ENCODE measurements around the gene ZNF608.

ZNF608 gene, protein sequence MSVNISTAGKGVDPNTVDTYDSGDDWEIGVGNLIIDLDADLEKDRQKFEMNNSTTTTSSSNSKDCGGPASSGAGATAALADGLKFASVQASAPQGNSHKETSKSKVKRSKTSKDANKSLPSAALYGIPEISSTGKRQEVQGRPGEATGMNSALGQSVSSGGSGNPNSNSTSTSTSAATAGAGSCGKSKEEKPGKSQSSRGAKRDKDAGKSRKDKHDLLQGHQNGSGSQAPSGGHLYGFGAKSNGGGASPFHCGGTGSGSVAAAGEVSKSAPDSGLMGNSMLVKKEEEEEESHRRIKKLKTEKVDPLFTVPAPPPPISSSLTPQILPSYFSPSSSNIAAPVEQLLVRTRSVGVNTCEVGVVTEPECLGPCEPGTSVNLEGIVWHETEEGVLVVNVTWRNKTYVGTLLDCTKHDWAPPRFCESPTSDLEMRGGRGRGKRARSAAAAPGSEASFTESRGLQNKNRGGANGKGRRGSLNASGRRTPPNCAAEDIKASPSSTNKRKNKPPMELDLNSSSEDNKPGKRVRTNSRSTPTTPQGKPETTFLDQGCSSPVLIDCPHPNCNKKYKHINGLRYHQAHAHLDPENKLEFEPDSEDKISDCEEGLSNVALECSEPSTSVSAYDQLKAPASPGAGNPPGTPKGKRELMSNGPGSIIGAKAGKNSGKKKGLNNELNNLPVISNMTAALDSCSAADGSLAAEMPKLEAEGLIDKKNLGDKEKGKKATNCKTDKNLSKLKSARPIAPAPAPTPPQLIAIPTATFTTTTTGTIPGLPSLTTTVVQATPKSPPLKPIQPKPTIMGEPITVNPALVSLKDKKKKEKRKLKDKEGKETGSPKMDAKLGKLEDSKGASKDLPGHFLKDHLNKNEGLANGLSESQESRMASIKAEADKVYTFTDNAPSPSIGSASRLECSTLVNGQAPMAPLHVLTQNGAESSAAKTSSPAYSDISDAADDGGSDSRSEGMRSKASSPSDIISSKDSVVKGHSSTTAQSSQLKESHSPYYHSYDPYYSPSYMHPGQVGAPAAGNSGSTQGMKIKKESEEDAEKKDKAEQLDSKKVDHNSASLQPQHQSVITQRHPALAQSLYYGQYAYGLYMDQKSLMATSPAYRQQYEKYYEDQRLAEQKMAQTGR (N-terminal part only)

GRCh38 chr5:124745928-124746915, at the start of gene ZNF608:
Gene ZNF608, minus strand, starts transcription at chr5:124746639. Its CDS starts 1,650 bp downstream, at chr5:124744989.
- H3F3A ChIP-seq (ENCODE audit: insufficient read depth): peaks cover 55% of the 10 kb centered on the region
- peaks cover 55% of the 10 kb centered on the region for H3K79me2 ChIP-seq (ENCODE audit: insufficient read depth, low read length)
- TF ChIP-seq EZH2phosphoT487 (conservative IDR thresholded peaks at IDR 0.05; ENCODE audit: low read length) (no peak), CTCF (IDR thresholded peaks at IDR 0.05; ENCODE audit: insufficient read depth, low read length, poor library complexity, severe bottlenecking) (no peak)
- H4K20me1 ChIP-seq (ENCODE audit: low read depth, low read length): no peaks in the 10 kb centered on the region
- H3K9me2 ChIP-seq (replicated peaks; ENCODE audit: insufficient read depth, low read length): no peaks in the 10 kb centered on the region
- no peaks in the 10 kb centered on the region for H3K9me3 ChIP-seq (ENCODE audit: insufficient read depth, low read length)
- H3K9ac ChIP-seq (ENCODE audit: low read length): peak within 1 kb of the TSS; percentile 89
- peak within 1 kb of the TSS; percentile 98 for H3K27ac ChIP-seq (ENCODE audit: low read depth, low read length)
- no peaks in the 10 kb centered on the region for H3K27me3 ChIP-seq (ENCODE audit: low read length)
- peak within 1 kb of the TSS; percentile 96 for H3K4me2 ChIP-seq (ENCODE audit: low read depth, low read length, poor library complexity, severe bottlenecking)
- H3K4me3 ChIP-seq (ENCODE audit: insufficient read depth, low read length, poor library complexity, severe bottlenecking): peak within 1 kb of the TSS; percentile 88
- H3K36me3 ChIP-seq (ENCODE audit: low read length): no peaks in the 10 kb centered on the region; the same call in 1 of the 2 replicates
- no peak within 1 kb of the TSS for H2AFZ ChIP-seq (ENCODE audit: low read depth, low read length, severe bottlenecking)

DNA sequence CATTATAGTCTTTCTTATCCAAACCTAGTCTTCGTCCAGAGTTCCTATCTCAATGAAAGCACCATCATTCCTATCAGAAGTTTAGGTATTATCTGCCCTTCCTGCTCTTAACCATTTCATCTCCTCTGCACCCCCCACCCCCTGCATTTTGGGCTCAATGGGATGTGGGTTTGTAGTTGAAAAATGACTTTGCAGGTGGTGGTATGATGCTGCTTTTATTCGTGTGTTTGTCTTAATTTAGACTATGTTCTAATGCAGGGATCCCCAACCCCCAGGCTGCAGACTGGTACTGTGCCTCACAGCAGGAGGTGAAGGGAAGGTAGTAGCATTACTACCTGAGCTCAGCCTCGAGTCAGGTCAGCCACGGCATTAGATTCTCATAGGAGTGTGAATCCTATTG, 49.4 kb upstream of the ZNF608 start:
- peaks cover 5% of the 10 kb centered on the region; the same call in 1 of the 2 replicates for H3F3A ChIP-seq (ENCODE audit: insufficient read depth)

More for the DNA sequence above, 49.4 kb upstream of the ZNF608 start:
- Histone ChIP-seq H3K27ac (ENCODE audit: low read depth, low read length) (peak overlapping the region; percentile 58), H3K9me2 (replicated peaks; ENCODE audit: insufficient read depth, low read length) (no peaks in the 10 kb centered on the region), H3K4me2 (ENCODE audit: low read depth, low read length, poor library complexity, severe bottlenecking) (peak overlapping the region; percentile 51), H3K79me2 (ENCODE audit: insufficient read depth, low read length) (no peaks in the 10 kb centered on the region), H3K27me3 (ENCODE audit: low read length) (no peaks in the 10 kb centered on the region), H3K36me3 (ENCODE audit: low read length) (no peaks in the 10 kb centered on the region), H2AFZ (ENCODE audit: low read depth, low read length, severe bottlenecking) (peak overlapping the region; percentile 27), H3K9ac (ENCODE audit: low read length) (peak overlapping the region; percentile 27; the same call in 1 of the 2 replicates), H3K9me3 (ENCODE audit: insufficient read depth, low read length) (no peaks in the 10 kb centered on the region), H4K20me1 (ENCODE audit: low read depth, low read length) (no peaks in the 10 kb centered on the region), H3K4me3 (ENCODE audit: insufficient read depth, low read length, poor library complexity, severe bottlenecking) (peak overlapping the region; percentile 18)
- TF ChIP-seq CTCF (IDR thresholded peaks at IDR 0.05; ENCODE audit: insufficient read depth, low read length, poor library complexity, severe bottlenecking) (no peak), EZH2phosphoT487 (conservative IDR thresholded peaks at IDR 0.05; ENCODE audit: low read length) (no peak)

All from SU-DHL-6 (cell line).